ENCODE data around the gene G3BP2. TPM values are rescaled to one million over a fixed set of nuclear protein-coding genes. Genes with fewer than 3 reads are reported as not detected.

The G3BP2 gene
- total RNA-seq, 1 donor from 2014 or later = 161 TPM

DNA sequence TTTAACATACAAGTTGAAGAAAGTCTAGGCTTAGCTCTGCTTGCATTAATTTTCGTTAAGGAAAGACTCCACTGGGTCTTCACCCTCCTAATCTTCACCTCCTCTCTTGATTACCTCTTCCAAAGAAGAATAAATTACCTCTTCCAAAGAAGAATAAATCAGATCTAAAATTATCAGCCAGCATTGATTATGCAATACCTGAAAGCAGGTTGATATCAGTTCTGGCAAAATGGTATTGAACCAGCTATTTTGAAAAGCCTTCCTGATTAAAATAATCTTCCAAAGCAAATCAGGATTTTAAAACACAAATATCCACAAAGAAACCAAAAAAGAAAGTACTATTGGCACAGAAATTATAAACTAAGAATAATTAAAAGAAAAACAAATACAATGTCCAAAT lies 79.8 kb downstream of the G3BP2 start:
- DNase-seq (ENCODE audit: low spot score) = no peak
- no peaks in the 10 kb centered on the region for H3K27me3 Mint-ChIP-seq (ENCODE audit: low read depth)
- H3K36me3 Mint-ChIP-seq (ENCODE audit: low read depth) = no peaks in the 10 kb centered on the region
- TF ChIP-seq, protein P1, sequence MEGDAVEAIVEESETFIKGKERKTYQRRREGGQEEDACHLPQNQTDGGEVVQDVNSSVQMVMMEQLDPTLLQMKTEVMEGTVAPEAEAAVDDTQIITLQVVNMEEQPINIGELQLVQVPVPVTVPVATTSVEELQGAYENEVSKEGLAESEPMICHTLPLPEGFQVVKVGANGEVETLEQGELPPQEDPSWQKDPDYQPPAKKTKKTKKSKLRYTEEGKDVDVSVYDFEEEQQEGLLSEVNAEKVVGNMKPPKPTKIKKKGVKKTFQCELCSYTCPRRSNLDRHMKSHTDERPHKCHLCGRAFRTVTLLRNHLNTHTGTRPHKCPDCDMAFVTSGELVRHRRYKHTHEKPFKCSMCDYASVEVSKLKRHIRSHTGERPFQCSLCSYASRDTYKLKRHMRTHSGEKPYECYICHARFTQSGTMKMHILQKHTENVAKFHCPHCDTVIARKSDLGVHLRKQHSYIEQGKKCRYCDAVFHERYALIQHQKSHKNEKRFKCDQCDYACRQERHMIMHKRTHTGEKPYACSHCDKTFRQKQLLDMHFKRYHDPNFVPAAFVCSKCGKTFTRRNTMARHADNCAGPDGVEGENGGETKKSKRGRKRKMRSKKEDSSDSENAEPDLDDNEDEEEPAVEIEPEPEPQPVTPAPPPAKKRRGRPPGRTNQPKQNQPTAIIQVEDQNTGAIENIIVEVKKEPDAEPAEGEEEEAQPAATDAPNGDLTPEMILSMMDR (IDR thresholded peaks at IDR 0.05) = no peak
- H3K4me3 Mint-ChIP-seq (ENCODE audit: unreplicated experiment) = no peak overlapping the region
- no peaks in the 10 kb centered on the region for H3K9me3 Mint-ChIP-seq (ENCODE audit: low read depth)
- peaks cover 2% of the 10 kb centered on the region for H3K4me1 Mint-ChIP-seq (ENCODE audit: low read depth)
- no peak overlapping the region for H3K27ac Mint-ChIP-seq (ENCODE audit: unreplicated experiment)

Other genes with a start within 250 kb of the G3BP2 start
- gene RCHY1, start 159.0 kb downstream of the G3BP2 start, total RNA-seq = 15.2 to 18.7 TPM (median 17.6 TPM) in 3 replicates
- gene THAP6, start 158.9 kb downstream of the G3BP2 start, total RNA-seq = 12.9 to 13.2 TPM (median 13.2 TPM) in 3 replicates
- gene ODAPH, start 117.3 kb downstream of the G3BP2 start, total RNA-seq = not detected in 3 replicates
- 2.1 to 4.2 TPM (median 2.7 TPM) in 3 replicates for gene CDKL2, start 42.9 kb downstream of the G3BP2 start, total RNA-seq
- gene USO1, start 51.2 kb upstream of the G3BP2 start, total RNA-seq = 85.0 to 98.4 TPM (median 86.4 TPM) in 3 replicates
- gene PPEF2, start 229.0 kb upstream of the G3BP2 start, total RNA-seq = not detected in 3 replicates